Activated CD4-positive, alpha-beta T cell treated with anti-CD3 and anti-CD28 coated beads for 36 hours (primary cell): Measurements from ENCODE around the gene CPEB2. TPM values are rescaled to one million over a fixed set of nuclear protein-coding genes. Genes with fewer than 3 reads are reported as not detected.

ENCODE experiments used
- ATAC-seq: fragments of 200-7000 bp; cut with Tn5 transposase; one replicate; pipeline ENCODE4 v1.10.0; 2021; ENCODE audit warnings: mild to moderate bottlenecking, moderate library complexity
- CTCF ChIA-PET: fragments of 350-600 bp; sonication (Branson Sonifier 250); formaldehyde crosslinking; loops from one replicate; lab custom pipeline; 2021; ENCODE audit warnings: antibody characterized with exemption; lab: Charles Lee
- POLR2A ChIA-PET: fragments of 350-600 bp; sonication (Branson Sonifier 250); formaldehyde crosslinking; loops from one replicate; lab custom pipeline; 2021; ENCODE audit warnings: antibody characterized with exemption, inconsistent platforms; lab: Charles Lee
- DNase-seq: peaks from one replicate; pipeline ENCODE4 v3.0.0-alpha.2; 2020
- H3K27ac Mint-ChIP-seq: one replicate; pipeline ENCODE4 v1.8.0; 2021; ENCODE audit warnings: mixed read lengths
- H3K27me3 Mint-ChIP-seq: one replicate; pipeline ENCODE4 v1.8.0; 2021; ENCODE audit warnings: mixed read lengths
- H3K36me3 Mint-ChIP-seq: one replicate; pipeline ENCODE4 v1.8.0; 2021; ENCODE audit warnings: low read depth, mixed read lengths
- H3K4me1 Mint-ChIP-seq: one replicate; pipeline ENCODE4 v1.8.0; 2021; ENCODE audit warnings: mixed read lengths
- H3K4me3 Mint-ChIP-seq: one replicate; pipeline ENCODE4 v1.8.0; 2021; ENCODE audit warnings: mild to moderate bottlenecking, moderate library complexity, mixed read lengths
- H3K9me3 Mint-ChIP-seq: one replicate; pipeline ENCODE4 v1.8.0; 2021; ENCODE audit warnings: low read depth, mixed read lengths
- intact Hi-C, 2 experiments: fragments of 100-400 bp; cut with DNase I in 1 of 2; cut with micrococcal nuclease in 1 of 2; formaldehyde crosslinking; loops; one replicate each; pipeline versions ENCODE4 v1.14.2 to v1.15.1; 2022 to 2024; cut with DNase I, micrococcal nuclease
- total RNA-seq, 2 experiments: library from RNA; stranded (reverse); gene quantifications; one replicate each; pipeline ENCODE4 v1.2.3, GENCODE V29; 2021

The CPEB2 gene
- total RNA-seq, 2 experiments from 2014 or later = 6.7 TPM

DNA sequence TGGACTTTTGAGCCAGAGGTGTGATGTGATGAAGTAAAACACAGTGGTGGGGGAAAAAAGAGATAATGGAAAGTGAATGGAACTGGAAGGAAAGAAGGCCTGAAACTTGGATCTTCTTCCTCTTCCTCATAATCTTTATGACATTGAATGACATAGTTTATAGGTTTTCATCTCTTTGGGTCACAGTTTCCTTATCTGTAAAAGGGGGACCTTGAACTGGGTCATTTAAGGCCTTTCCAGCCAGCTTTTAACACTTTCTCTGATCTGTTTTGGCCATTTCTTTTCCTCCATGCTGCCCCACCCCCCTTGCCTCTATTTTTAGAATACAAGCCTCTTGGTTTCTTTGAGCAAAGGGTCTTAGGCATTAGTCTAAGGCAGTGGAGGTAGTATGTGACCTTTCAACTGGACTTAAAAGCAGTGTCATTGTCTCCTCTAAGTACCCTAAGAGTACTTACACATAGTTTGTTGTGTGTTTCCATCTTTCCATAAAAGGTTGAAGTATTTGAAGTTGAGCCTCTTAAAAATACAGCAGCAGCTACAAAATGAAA lies 7.8 kb downstream of the CPEB2 start:
- no peaks in the 10 kb centered on the region for H3K27me3 Mint-ChIP-seq
- DNase-seq = no peak
- intact Hi-C loops = no loop called here
- H3K4me1 Mint-ChIP-seq = peaks cover 43% of the 10 kb centered on the region
- H3K9me3 Mint-ChIP-seq = no peaks in the 10 kb centered on the region
- ATAC-seq = no peak
- ChIA-PET CTCF (interaction anchor here (0.5 to 1.6 kb wide), 4 partner anchors 10 to 276 kb away, joined by 3 to 5 read pairs (median 3); no protein-coding TSS in a partner anchor), POLR2A (no interaction called here)
- no peak overlapping the region for H3K27ac Mint-ChIP-seq
- H3K4me3 Mint-ChIP-seq = no peak overlapping the region
- H3K36me3 Mint-ChIP-seq = peaks cover 19% of the 10 kb centered on the region

DNA sequence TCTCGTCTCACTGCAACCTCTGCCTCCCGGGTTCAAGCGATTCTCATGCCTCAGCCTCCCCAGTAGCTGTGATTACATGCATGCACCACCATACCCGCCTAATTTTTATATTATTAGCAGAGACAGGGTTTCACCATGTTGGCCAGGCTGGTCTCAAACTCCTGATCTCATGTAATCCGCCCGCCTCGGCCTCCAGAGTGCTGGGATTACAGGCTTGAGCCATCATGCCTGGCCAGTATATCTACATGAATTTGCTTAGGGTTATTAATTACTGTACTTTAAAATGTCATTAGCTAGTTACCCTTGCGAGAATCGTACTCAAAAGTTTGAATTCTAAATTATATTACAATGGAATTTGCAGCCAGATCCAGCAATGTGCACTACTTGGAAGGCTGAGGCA lies 8.9 kb downstream of the CPEB2 start:
- Mint-ChIP-seq H3K27ac (no peak overlapping the region), H3K27me3 (no peaks in the 10 kb centered on the region), H3K9me3 (no peaks in the 10 kb centered on the region), H3K4me1 (peaks cover 35% of the 10 kb centered on the region), H3K4me3 (no peak overlapping the region), H3K36me3 (peaks cover 17% of the 10 kb centered on the region)
- intact Hi-C loops = no loop called here
- DNase-seq (no peak), ATAC-seq (no peak)
- ChIA-PET POLR2A (no interaction called here), CTCF (interaction anchor here (0.5 to 1.6 kb wide), 3 partner anchors 10 to 444 kb away, joined by 3 to 5 read pairs (median 4); no protein-coding TSS in a partner anchor)

DNA sequence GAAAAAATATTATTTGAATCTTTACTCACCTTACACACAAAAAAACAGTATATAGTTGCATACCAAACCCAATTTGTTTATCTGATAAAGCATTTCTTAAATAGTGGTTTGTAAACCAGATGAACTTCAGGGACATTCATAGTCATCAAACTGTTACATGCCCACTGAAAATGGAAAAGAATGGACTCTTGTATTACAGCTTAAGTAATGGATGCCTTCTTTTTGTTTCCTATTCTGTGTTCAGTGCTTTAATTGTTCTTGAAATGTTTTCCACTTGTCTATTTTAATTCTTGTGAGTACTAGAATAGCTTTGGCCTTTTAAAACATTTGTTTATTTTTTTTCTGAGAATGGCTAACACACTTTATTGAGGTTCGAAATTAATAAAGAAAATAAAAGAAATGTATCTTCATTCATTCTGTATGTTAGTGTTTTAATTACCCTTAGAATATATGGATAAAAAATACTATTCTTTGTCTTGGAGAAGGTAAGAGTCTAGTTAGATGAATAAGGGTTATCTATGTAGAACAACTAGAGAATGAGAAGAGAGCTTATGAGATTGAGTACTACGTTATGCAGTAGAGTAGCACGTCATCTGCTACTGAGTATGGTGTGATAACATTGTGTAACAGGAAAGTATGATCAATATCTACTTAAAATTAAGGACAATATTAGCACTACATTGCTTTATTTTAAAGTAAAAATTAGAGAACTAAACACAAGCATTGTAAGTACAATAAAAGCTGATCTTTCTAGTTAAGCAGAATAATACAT lies 9.9 kb downstream of the CPEB2 start:
- Mint-ChIP-seq H3K27ac (no peak overlapping the region), H3K27me3 (no peaks in the 10 kb centered on the region), H3K36me3 (peaks cover 17% of the 10 kb centered on the region), H3K9me3 (no peaks in the 10 kb centered on the region), H3K4me1 (peaks cover 32% of the 10 kb centered on the region), H3K4me3 (no peak overlapping the region)
- ATAC-seq (no peak), DNase-seq (no peak)
- CTCF ChIA-PET = interaction anchor here (0.6 to 1.4 kb wide), 2 partner anchors 13 to 16 kb away, joined by 3 to 4 read pairs; no protein-coding TSS in a partner anchor
- POLR2A ChIA-PET = no interaction called here
- intact Hi-C loops = no loop called here

DNA sequence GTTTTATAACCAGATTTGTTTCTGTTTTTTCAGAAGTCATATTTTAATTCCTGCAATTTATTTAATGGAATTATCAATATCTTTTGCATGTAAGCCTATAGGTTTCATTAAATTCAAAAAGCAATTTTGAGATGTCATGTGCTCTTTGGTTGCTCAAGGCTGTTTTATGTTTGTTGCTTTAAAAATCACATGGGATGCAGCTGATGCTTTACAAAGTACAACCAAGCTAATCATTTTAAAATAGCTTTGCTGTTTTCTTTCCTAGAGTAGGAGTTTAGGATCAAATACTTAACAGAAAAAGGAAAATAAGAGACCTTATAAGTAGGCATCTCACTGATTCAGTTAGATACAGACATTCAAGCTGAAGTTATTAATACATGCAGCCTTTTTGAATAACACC lies 11.3 kb downstream of the CPEB2 start:
- POLR2A ChIA-PET = no interaction called here
- peaks cover 19% of the 10 kb centered on the region for H3K36me3 Mint-ChIP-seq

DNA sequence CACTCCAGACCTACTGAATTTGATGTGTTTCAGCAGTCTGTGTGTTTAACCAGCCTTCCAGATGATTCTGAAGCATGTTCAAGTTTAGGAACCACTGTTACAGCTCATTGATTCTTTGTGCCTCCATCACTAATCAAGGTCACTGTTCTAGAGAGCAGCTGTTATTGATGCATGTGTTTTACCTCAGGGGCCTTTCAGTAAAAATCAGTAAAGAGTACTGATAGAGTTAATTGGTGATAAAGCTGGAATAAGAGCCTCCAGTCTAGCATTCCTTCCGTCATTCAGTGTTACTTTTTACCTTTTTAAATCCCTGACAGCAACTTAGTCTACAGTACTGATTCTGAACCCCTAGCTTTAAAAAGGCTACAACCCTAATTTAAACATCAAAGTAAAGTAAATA lies 12.9 kb downstream of the CPEB2 start:
- no peaks in the 10 kb centered on the region for H3K27me3 Mint-ChIP-seq
- POLR2A ChIA-PET = no interaction called here
- ATAC-seq (no peak), DNase-seq (no peak)
- peaks cover 25% of the 10 kb centered on the region for H3K36me3 Mint-ChIP-seq
- H3K4me1 Mint-ChIP-seq = peaks cover 38% of the 10 kb centered on the region
- CTCF ChIA-PET = interaction anchor here (0.9 to 1.2 kb wide), 3 partner anchors 8 to 27 kb away, joined by 3 read pairs; no protein-coding TSS in a partner anchor
- intact Hi-C loops = no loop called here
- no peak overlapping the region for H3K27ac Mint-ChIP-seq
- H3K9me3 Mint-ChIP-seq = no peaks in the 10 kb centered on the region
- H3K4me3 Mint-ChIP-seq = no peak overlapping the region

More for the DNA sequence above, 11.3 kb downstream of the CPEB2 start:
- H3K27ac Mint-ChIP-seq = no peak overlapping the region
- DNase-seq (no peak), ATAC-seq (no peak)
- no peak overlapping the region for H3K4me3 Mint-ChIP-seq
- no peaks in the 10 kb centered on the region for H3K9me3 Mint-ChIP-seq
- intact Hi-C loops = no loop called here
- peaks cover 34% of the 10 kb centered on the region for H3K4me1 Mint-ChIP-seq
- H3K27me3 Mint-ChIP-seq = no peaks in the 10 kb centered on the region
- CTCF ChIA-PET = interaction anchor here (1.0 kb wide), 1 partner anchor 16 kb away, joined by 3 read pairs; no protein-coding TSS in a partner anchor

DNA sequence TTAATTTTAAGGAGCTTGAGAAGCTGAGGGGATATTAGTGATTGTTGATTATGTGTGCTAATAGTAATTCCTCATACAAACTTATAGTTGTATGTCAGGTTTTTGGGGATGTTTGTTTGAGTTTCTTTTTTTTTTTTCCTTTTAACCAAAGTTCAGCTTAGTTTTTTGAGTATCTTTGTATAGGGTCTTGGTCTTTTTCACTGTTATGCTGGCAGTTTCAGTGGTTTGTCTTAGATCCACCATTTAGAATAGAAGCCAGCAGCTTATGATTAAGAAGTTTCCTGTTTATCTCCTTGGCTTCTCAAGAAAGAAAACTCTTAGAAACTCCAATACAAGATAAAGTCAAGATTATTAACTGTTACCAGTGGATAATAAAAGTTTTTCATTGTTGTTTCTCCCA lies 16.1 kb downstream of the CPEB2 start:
- H3K4me3 Mint-ChIP-seq = no peak overlapping the region
- peaks cover 45% of the 10 kb centered on the region for H3K4me1 Mint-ChIP-seq
- POLR2A ChIA-PET = interaction anchor here (0.7 kb wide), 1 partner anchor 172 kb away, joined by 8 read pairs; no protein-coding TSS in a partner anchor
- H3K27ac Mint-ChIP-seq = no peak overlapping the region
- intact Hi-C loops = no loop called here
- ATAC-seq (peak; percentile 33), DNase-seq (no peak)
- peaks cover 17% of the 10 kb centered on the region for H3K36me3 Mint-ChIP-seq
- H3K27me3 Mint-ChIP-seq = no peaks in the 10 kb centered on the region
- CTCF ChIA-PET = interaction anchor here (0.7 kb wide), 1 partner anchor 157 kb away, joined by 3 read pairs; no protein-coding TSS in a partner anchor
- H3K9me3 Mint-ChIP-seq = no peaks in the 10 kb centered on the region

DNA sequence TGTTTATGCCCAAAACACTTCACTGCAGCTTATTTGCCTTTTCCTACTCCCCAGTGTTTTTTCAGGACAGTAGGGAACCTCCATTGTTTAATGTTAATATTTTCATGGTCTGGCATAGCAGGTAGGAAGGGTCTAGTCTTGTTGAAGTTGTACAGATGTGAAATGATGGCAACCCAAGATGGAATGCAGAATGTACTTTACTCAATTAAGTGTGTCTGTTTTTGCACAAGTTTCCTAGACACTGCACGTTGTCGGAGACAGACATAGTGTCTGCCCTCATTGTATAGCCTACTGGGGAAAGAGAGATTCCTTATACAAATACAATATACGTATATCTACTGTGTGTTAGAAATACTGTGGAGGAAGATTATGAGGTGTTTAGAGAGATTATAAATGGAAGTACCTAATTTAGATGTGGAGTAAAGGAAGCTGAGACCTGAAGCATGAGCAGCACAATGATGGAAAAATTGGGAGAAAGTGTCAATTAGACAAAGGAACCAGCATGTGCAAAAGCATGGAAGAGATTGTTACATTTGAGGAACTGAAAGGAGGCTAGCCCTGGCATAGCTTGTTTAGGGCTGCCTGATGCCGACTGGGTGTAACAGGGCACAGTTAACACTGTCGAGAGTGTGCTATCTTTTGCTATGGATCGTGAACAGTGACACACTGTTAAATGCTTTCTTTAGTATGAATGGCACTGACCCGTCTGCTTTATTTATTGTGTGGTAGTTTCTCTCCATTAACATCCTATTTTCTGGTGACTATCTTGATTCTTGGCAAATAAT lies 18.4 kb downstream of the CPEB2 start:
- Mint-ChIP-seq H3K9me3 (no peaks in the 10 kb centered on the region), H3K4me1 (peaks cover 34% of the 10 kb centered on the region), H3K36me3 (peaks cover 23% of the 10 kb centered on the region), H3K27ac (no peak overlapping the region), H3K27me3 (no peaks in the 10 kb centered on the region), H3K4me3 (no peak overlapping the region)
- DNase-seq (no peak), ATAC-seq (no peak)
- CTCF ChIA-PET = interaction anchor here (0.9 to 1.6 kb wide), 4 partner anchors 11 to 19 kb away, joined by 3 to 8 read pairs (median 3); no protein-coding TSS in a partner anchor
- intact Hi-C loops = no loop called here
- POLR2A ChIA-PET = no interaction called here

DNA sequence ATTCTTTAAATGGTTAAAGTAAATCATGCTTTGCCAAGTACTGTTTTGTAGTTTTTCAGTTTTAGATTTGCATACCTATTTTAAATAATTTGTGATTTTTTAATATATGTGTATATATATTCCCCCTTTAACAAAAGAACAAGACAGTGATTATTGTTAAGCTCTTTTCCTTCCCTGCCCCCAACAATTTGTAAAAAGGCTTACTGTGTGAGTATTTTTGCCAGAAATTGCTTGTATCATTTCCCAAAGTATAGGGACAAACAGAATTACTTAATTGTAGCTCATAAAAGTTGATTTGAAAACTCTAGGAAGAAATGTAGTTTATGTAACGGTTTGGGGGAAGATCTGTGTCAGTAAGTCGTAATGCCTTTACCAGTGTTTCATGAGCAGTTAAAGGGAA lies 19.0 kb downstream of the CPEB2 start:
- Mint-ChIP-seq H3K4me3 (no peak overlapping the region), H3K9me3 (no peaks in the 10 kb centered on the region), H3K27me3 (no peaks in the 10 kb centered on the region), H3K36me3 (peaks cover 25% of the 10 kb centered on the region), H3K4me1 (peaks cover 34% of the 10 kb centered on the region), H3K27ac (no peak overlapping the region)
- intact Hi-C loops = no loop called here
- DNase-seq = no peak
- ATAC-seq = no peak
- POLR2A ChIA-PET = no interaction called here
- CTCF ChIA-PET = interaction anchor here (1.0 to 1.6 kb wide), 3 partner anchors 11 to 20 kb away, joined by 3 to 8 read pairs (median 3); no protein-coding TSS in a partner anchor

DNA sequence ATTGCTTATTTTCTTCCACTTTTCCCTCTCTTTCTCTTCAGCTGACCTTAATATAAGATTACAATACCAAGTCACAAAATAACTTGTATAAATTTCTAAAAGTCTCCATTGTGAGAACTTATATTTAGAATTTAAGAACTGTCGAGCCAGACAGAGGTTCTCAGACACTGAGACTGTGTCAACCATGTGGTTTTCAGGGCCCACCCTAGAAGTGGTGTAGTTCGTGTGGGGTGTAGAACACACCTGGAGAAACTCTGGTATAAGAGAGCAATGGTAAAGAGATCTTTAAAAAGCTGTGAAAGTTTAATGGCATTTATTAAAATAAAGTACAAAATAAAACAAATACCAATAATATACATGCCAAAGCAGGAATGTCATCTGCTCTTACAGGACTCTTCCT lies 19.7 kb downstream of the CPEB2 start:
- Mint-ChIP-seq H3K4me1 (peaks cover 33% of the 10 kb centered on the region), H3K36me3 (peaks cover 25% of the 10 kb centered on the region), H3K27me3 (no peaks in the 10 kb centered on the region), H3K27ac (no peak overlapping the region), H3K4me3 (no peak overlapping the region), H3K9me3 (no peaks in the 10 kb centered on the region)
- intact Hi-C loops = no loop called here
- DNase-seq (no peak), ATAC-seq (no peak)
- ChIA-PET POLR2A (no interaction called here), CTCF (interaction anchor here (1.0 to 1.1 kb wide), 2 partner anchors 12 to 14 kb away, joined by 3 read pairs; no protein-coding TSS in a partner anchor)

DNA sequence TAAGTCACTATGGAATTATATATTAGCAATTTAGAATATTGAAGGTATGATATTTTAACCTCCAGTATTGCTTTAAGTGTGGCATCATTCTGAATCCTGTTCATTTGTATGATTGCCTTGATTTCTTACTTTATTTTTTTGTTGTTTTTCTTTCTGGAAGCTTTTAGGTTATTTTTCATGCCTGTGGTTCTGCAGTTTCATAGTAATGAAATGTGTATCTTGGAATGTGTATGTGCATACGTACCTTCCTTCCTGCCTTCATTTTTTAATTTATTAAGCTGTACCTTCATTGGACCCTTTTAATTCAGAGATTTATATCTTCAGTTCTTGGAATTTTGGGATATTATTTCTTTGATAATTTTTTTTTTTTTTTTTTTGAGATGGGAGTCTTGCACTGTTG lies 22.1 kb downstream of the CPEB2 start:
- Mint-ChIP-seq H3K4me1 (peaks cover 24% of the 10 kb centered on the region), H3K27ac (no peak overlapping the region), H3K27me3 (no peaks in the 10 kb centered on the region), H3K9me3 (no peaks in the 10 kb centered on the region), H3K4me3 (no peak overlapping the region), H3K36me3 (peaks cover 20% of the 10 kb centered on the region)
- CTCF ChIA-PET = interaction anchor here (1.0 to 1.3 kb wide), 3 partner anchors 9 to 14 kb away, joined by 3 to 5 read pairs (median 4); no protein-coding TSS in a partner anchor
- no peak for DNase-seq
- intact Hi-C loops = no loop called here
- ATAC-seq = no peak
- POLR2A ChIA-PET = no interaction called here

DNA sequence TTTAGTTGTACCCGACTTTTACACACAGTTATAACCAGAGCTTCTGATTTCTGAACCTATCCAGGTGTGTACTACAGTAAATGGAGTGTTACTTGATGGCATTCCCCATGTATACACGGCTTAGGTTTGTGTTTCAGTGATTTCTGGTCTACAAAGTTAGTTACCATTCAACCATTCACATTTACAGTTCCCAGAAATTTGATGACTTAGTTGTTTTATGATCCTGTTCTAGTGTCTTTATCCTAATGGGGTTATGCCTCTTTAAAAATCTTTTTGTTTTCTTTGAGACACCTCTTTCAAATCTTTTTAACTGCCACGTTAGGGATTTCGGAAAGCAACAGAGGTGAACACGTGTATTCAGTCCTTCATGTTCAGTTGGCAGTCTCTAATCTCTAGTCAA lies 23.4 kb downstream of the CPEB2 start:
- DNase-seq = no peak
- Mint-ChIP-seq H3K9me3 (no peaks in the 10 kb centered on the region), H3K27me3 (no peaks in the 10 kb centered on the region), H3K4me1 (peaks cover 18% of the 10 kb centered on the region), H3K27ac (no peak overlapping the region), H3K4me3 (no peak overlapping the region), H3K36me3 (peaks cover 15% of the 10 kb centered on the region)
- POLR2A ChIA-PET = no interaction called here
- CTCF ChIA-PET = interaction anchor here (1.0 to 1.3 kb wide), 3 partner anchors 13 to 25 kb away, joined by 3 to 5 read pairs (median 4); no protein-coding TSS in a partner anchor
- ATAC-seq = no peak
- intact Hi-C loops = no loop called here
